ENCODE measurements around the gene SLC25A43.
"Not testable (repeated sequence)": the region's sequence is repeated elsewhere in the genome, so short reads cannot be mapped to it uniquely, and the experiment has no call there.

The SLC25A43 gene

DNA sequence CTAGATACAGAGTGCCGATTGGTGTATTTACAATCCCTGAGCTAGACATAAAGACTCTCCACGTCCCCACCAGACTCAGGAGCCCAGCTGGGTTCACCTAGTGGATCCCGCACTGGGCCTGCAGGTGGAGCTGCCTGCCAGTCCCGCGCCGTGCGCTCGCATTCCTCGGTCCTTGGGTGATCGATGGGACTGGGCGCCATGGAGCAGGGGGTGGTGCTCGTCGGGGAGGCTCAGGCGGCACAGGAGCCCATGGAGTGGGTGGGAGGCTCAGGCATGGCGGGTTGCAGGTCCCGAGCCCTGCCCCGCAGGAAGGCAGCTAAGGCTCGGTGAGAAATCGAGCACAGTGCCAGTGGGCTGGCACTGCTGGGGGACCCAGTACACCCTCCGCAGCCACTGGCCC lies 11.7 kb upstream of the SLC25A43 start:
- not testable (repeated sequence) for H4K8ac ChIP-seq (ENCODE audit: low read length); H4K91ac ChIP-seq (ENCODE audit: low read length); H2BK120ac ChIP-seq (ENCODE audit: low read depth, low read length); H3K23ac ChIP-seq (ENCODE audit: low read length in 2 of 2); H2AFZ ChIP-seq (ENCODE audit: low read depth, low read length); DNase-seq; H3K36me3 ChIP-seq (ENCODE audit: control insufficient read depth in 1 of 2, insufficient read depth in 2 of 2, low read depth in 1 of 2, low read length in 2 of 2); H3K4me2 ChIP-seq (ENCODE audit: low read length, poor library complexity, severe bottlenecking); H3K9ac ChIP-seq (ENCODE audit: low read length); H3K4me1 ChIP-seq (ENCODE audit: control insufficient read depth, insufficient read depth, low read depth, low read length); H2BK15ac ChIP-seq (ENCODE audit: low read depth, poor library complexity, severe bottlenecking); H3K27me3 ChIP-seq (ENCODE audit: control insufficient read depth in 1 of 2, insufficient read depth in 1 of 2, low read length in 2 of 2); H3K14ac ChIP-seq (ENCODE audit: low read length in 2 of 2); H2AK5ac ChIP-seq (ENCODE audit: low read length, severe bottlenecking); H3K27ac ChIP-seq (ENCODE audit: low read length, poor library complexity, severe bottlenecking); H2BK5ac ChIP-seq (ENCODE audit: low read depth, low read length, poor library complexity, severe bottlenecking); H2BK12ac ChIP-seq (ENCODE audit: low read length in 2 of 2); H3K79me1 ChIP-seq (replicated peaks; ENCODE audit: low read length, poor library complexity, severe bottlenecking); H3K18ac ChIP-seq (ENCODE audit: low read depth in 1 of 2, low read length in 2 of 2); H3K9me3 ChIP-seq (ENCODE audit: control insufficient read depth, low read length); H3K4ac ChIP-seq (ENCODE audit: low read depth in 1 of 2, low read length in 2 of 2); H3K4me3 ChIP-seq (ENCODE audit: insufficient read depth in 1 of 2, low read depth in 1 of 2, low read length in 2 of 2)
- no CpG with 5 or more reads among the region's 20 CpGs for WGBS

- no peaks in the 10 kb centered on the region for H3K79me1 ChIP-seq (replicated peaks; ENCODE audit: low read length, poor library complexity, severe bottlenecking)
- H3K18ac ChIP-seq (ENCODE audit: low read depth in 1 of 2, low read length in 2 of 2) = no peak overlapping the region
- H3K14ac ChIP-seq (ENCODE audit: low read length in 2 of 2) = no peak overlapping the region
- no peak overlapping the region for H3K4ac ChIP-seq (ENCODE audit: low read depth in 1 of 2, low read length in 2 of 2)
- no peak overlapping the region for H2AK5ac ChIP-seq (ENCODE audit: low read length, severe bottlenecking)
- no peak overlapping the region for H3K9ac ChIP-seq (ENCODE audit: low read length)
- H4K8ac ChIP-seq (ENCODE audit: low read length) = no peak overlapping the region
- H3K36me3 ChIP-seq (ENCODE audit: control insufficient read depth in 1 of 2, insufficient read depth in 2 of 2, low read depth in 1 of 2, low read length in 2 of 2) = no peaks in the 10 kb centered on the region
- no peak overlapping the region for H2BK5ac ChIP-seq (ENCODE audit: low read depth, low read length, poor library complexity, severe bottlenecking)
- no peaks in the 10 kb centered on the region for H3K9me3 ChIP-seq (ENCODE audit: control insufficient read depth, low read length)
- no peak overlapping the region for H2AFZ ChIP-seq (ENCODE audit: low read depth, low read length)
- DNase-seq = no peak
- peak overlapping the region in 1 of 2 experiments; percentile 3 for H3K4me3 ChIP-seq (ENCODE audit: insufficient read depth in 1 of 2, low read depth in 1 of 2, low read length in 2 of 2)
- no peak overlapping the region for H3K27ac ChIP-seq (ENCODE audit: low read length, poor library complexity, severe bottlenecking)
- H3K27me3 ChIP-seq (ENCODE audit: control insufficient read depth in 1 of 2, insufficient read depth in 1 of 2, low read length in 2 of 2) = no peaks in the 10 kb centered on the region
- H3K4me2 ChIP-seq (ENCODE audit: low read length, poor library complexity, severe bottlenecking) = no peak overlapping the region
- no peak overlapping the region for H2BK15ac ChIP-seq (ENCODE audit: low read depth, poor library complexity, severe bottlenecking)
- no peak overlapping the region for H4K91ac ChIP-seq (ENCODE audit: low read length)
- 90% methylated on average over 4 of the region's 4 CpGs for WGBS
- H3K4me1 ChIP-seq (ENCODE audit: control insufficient read depth, insufficient read depth, low read depth, low read length) = no peaks in the 10 kb centered on the region
- no peak overlapping the region for H3K23ac ChIP-seq (ENCODE audit: low read length in 2 of 2)
- H2BK120ac ChIP-seq (ENCODE audit: low read depth, low read length) = no peak overlapping the region
- H2BK12ac ChIP-seq (ENCODE audit: low read length in 2 of 2) = no peak overlapping the region
Observed at GRCh38 chrX:119389214-119389613, 9.9 kb upstream of the SLC25A43 start.

DNA sequence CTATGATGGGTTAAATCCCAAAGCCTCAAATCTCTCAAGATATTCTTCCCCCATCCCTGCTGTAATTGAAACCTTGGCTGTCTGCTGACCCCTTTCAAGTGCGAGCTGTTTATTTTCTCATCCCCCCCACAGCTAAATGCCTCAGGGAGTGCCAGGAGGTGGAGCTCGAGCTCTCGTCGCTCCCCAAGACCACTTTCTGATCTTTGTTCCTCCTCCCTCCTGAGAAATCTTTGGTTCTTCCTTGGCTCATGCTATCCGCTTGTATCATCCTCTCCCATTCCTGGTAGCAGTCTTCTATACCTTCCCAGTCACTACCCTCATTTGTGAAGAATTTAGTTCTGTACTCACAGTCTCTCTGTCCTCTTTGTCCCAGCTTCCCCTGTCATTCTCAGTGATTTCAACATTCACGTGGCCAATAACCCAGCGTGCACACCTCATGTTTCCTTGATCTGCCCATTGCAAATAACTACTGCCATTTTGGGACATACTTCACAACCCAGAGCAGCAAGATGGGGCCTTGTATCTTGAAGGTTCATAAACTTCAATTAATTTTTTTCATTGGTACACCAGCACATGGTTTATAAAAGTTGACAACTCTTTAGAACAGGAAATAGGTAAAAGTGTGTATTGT lies 9.2 kb upstream of the SLC25A43 start:
- 45% methylated on average over 7 of the region's 7 CpGs for WGBS
- no peaks in the 10 kb centered on the region for H3K27me3 ChIP-seq (ENCODE audit: control insufficient read depth in 1 of 2, insufficient read depth in 1 of 2, low read length in 2 of 2)

DNA sequence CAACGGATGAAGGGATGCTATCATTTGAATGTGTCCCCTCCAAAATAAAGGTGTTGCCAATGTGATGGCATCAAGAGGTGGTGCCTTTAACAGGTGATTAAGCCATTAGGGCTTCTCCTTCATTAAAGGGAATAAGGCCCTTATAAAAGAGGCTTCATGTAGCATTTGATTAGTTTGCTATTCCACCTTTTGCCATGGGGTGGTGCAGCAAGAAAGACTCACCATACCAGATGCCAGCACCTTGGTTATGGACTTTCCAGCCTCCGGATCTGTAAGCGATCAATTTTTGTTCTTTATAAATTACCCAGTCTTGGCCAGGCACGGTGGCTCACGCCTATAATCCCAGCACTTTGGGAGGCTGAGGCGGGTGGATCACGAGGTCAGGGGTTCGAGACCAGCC lies 7.9 kb upstream of the SLC25A43 start:
- Histone ChIP-seq H3K4me3 (ENCODE audit: insufficient read depth in 1 of 2, low read depth in 1 of 2, low read length in 2 of 2) (no peak overlapping the region), H2BK15ac (ENCODE audit: low read depth, poor library complexity, severe bottlenecking) (no peak overlapping the region), H3K9ac (ENCODE audit: low read length) (no peak overlapping the region), H2AFZ (ENCODE audit: low read depth, low read length) (no peak overlapping the region), H2BK5ac (ENCODE audit: low read depth, low read length, poor library complexity, severe bottlenecking) (no peak overlapping the region), H3K4me2 (ENCODE audit: low read length, poor library complexity, severe bottlenecking) (no peak overlapping the region), H3K4me1 (ENCODE audit: control insufficient read depth, insufficient read depth, low read depth, low read length) (no peaks in the 10 kb centered on the region), H3K79me1 (replicated peaks; ENCODE audit: low read length, poor library complexity, severe bottlenecking) (no peaks in the 10 kb centered on the region), H3K4ac (ENCODE audit: low read depth in 1 of 2, low read length in 2 of 2) (no peak overlapping the region), H3K23ac (ENCODE audit: low read length in 2 of 2) (no peak overlapping the region), H3K27me3 (ENCODE audit: control insufficient read depth in 1 of 2, insufficient read depth in 1 of 2, low read length in 2 of 2) (no peaks in the 10 kb centered on the region), H3K9me3 (ENCODE audit: control insufficient read depth, low read length) (no peaks in the 10 kb centered on the region), H3K18ac (ENCODE audit: low read depth in 1 of 2, low read length in 2 of 2) (no peak overlapping the region), H4K8ac (ENCODE audit: low read length) (no peak overlapping the region), H2BK120ac (ENCODE audit: low read depth, low read length) (no peak overlapping the region), H3K14ac (ENCODE audit: low read length in 2 of 2) (no peak overlapping the region), H3K36me3 (ENCODE audit: control insufficient read depth in 1 of 2, insufficient read depth in 2 of 2, low read depth in 1 of 2, low read length in 2 of 2) (no peaks in the 10 kb centered on the region), H2BK12ac (ENCODE audit: low read length in 2 of 2) (no peak overlapping the region), H3K27ac (ENCODE audit: low read length, poor library complexity, severe bottlenecking) (no peak overlapping the region), H2AK5ac (ENCODE audit: low read length, severe bottlenecking) (no peak overlapping the region), H4K91ac (ENCODE audit: low read length) (no peak overlapping the region)
- WGBS = no CpG with 5 or more reads among the region's 8 CpGs
- peak; percentile 28 for DNase-seq

More for the DNA sequence above, 9.2 kb upstream of the SLC25A43 start:
- DNase-seq = no peak
- Histone ChIP-seq H2BK120ac (ENCODE audit: low read depth, low read length) (no peak overlapping the region), H3K79me1 (replicated peaks; ENCODE audit: low read length, poor library complexity, severe bottlenecking) (no peaks in the 10 kb centered on the region), H3K9me3 (ENCODE audit: control insufficient read depth, low read length) (no peaks in the 10 kb centered on the region), H2AK5ac (ENCODE audit: low read length, severe bottlenecking) (no peak overlapping the region), H2BK12ac (ENCODE audit: low read length in 2 of 2) (no peak overlapping the region), H3K4ac (ENCODE audit: low read depth in 1 of 2, low read length in 2 of 2) (no peak overlapping the region), H3K4me1 (ENCODE audit: control insufficient read depth, insufficient read depth, low read depth, low read length) (no peaks in the 10 kb centered on the region), H2AFZ (ENCODE audit: low read depth, low read length) (no peak overlapping the region), H3K4me3 (ENCODE audit: insufficient read depth in 1 of 2, low read depth in 1 of 2, low read length in 2 of 2) (peak overlapping the region in 1 of 2 experiments; percentile 3), H4K8ac (ENCODE audit: low read length) (no peak overlapping the region), H2BK5ac (ENCODE audit: low read depth, low read length, poor library complexity, severe bottlenecking) (no peak overlapping the region), H3K23ac (ENCODE audit: low read length in 2 of 2) (no peak overlapping the region), H3K27ac (ENCODE audit: low read length, poor library complexity, severe bottlenecking) (no peak overlapping the region), H2BK15ac (ENCODE audit: low read depth, poor library complexity, severe bottlenecking) (no peak overlapping the region), H3K4me2 (ENCODE audit: low read length, poor library complexity, severe bottlenecking) (no peak overlapping the region), H3K9ac (ENCODE audit: low read length) (no peak overlapping the region), H3K18ac (ENCODE audit: low read depth in 1 of 2, low read length in 2 of 2) (no peak overlapping the region), H4K91ac (ENCODE audit: low read length) (no peak overlapping the region), H3K14ac (ENCODE audit: low read length in 2 of 2) (no peak overlapping the region), H3K36me3 (ENCODE audit: control insufficient read depth in 1 of 2, insufficient read depth in 2 of 2, low read depth in 1 of 2, low read length in 2 of 2) (no peaks in the 10 kb centered on the region)

All from mesenchymal stem cell (in vitro differentiated cells and primary cell).